IMR-90 (cell line): ENCODE results near the gene APP. TPM values are rescaled to one million over a fixed set of nuclear protein-coding genes. Genes with fewer than 3 reads are reported as not detected.

Experiments
- ATAC-seq: fragments of 200-7000 bp; cut with Tn5 transposase; 2 replicates; pipeline ENCODE4 v1.9.1; 2020; ENCODE audit warnings: low read depth, mild to moderate bottlenecking, moderate library complexity
- BruUV-seq: library from RNA; stranded (reverse); fragments of 400-500 nt; replicated peaks from 2 replicates; lab custom pipeline; 2021; lab: Mats Ljungman, UMichigan
- CTCF ChIA-PET: fragments of 300-600 bp; formaldehyde crosslinking; extraction: SDS; loops from one replicate; lab custom pipeline; 2021; ENCODE audit warnings: antibody characterized with exemption; lab: Yijun Ruan, JAX
- POLR2A ChIA-PET: fragments of 300-600 bp; sonication (Branson Sonifier 250); formaldehyde crosslinking; loops from one replicate; lab custom pipeline; 2022; ENCODE audit warnings: antibody characterized with exemption; ENCODE audit not compliant: unreplicated experiment; lab: Charles Lee
- DNase-seq: peaks from one replicate; pipeline ENCODE4 v3.0.0; 2013
- H2AFZ ChIP-seq: replicated peaks from 2 replicates; pipeline ENCODE3; 2013; ENCODE audit warnings: low read length, mild to moderate bottlenecking; ENCODE audit not compliant: poor library complexity
- H2AK5ac ChIP-seq: 2 replicates; pipeline ENCODE4 v1.6.1; 2013; ENCODE audit warnings: low read depth, low read length, inconsistent platforms
- H2AK9ac ChIP-seq: replicated peaks from 2 replicates; pipeline ENCODE3; 2013; ENCODE audit warnings: mild to moderate bottlenecking, low read depth, low read length, moderate library complexity; ENCODE audit not compliant: poor library complexity
- H2BK120ac ChIP-seq: 2 replicates; pipeline ENCODE4 v1.6.1; 2013; ENCODE audit warnings: low read depth, low read length, inconsistent platforms
- H2BK15ac ChIP-seq: 3 replicates; pipeline ENCODE4 v1.6.1; 2013; ENCODE audit warnings: low read depth, low read length, inconsistent platforms
- H2BK20ac ChIP-seq: 2 replicates; pipeline ENCODE4 v1.6.1; 2013; ENCODE audit warnings: low read depth, mild to moderate bottlenecking, inconsistent platforms, low read length, moderate library complexity
- H2BK5ac ChIP-seq: 2 replicates; pipeline ENCODE4 v1.6.1; 2013; ENCODE audit warnings: mild to moderate bottlenecking, low read depth, low read length, inconsistent platforms; ENCODE audit not compliant: poor library complexity, severe bottlenecking
- H3K14ac ChIP-seq: replicated peaks from 2 replicates; pipeline ENCODE4 v1.6.1; 2013; ENCODE audit warnings: low read depth, low read length, inconsistent platforms
- H3K18ac ChIP-seq: 2 replicates; pipeline ENCODE4 v1.6.1; 2013; ENCODE audit warnings: low read depth, low read length, control low read depth
- H3K23ac ChIP-seq: 2 replicates; pipeline ENCODE4 v1.6.1; 2013; ENCODE audit warnings: low read depth, low read length, inconsistent platforms
- H3K27ac ChIP-seq: 2 replicates; pipeline ENCODE4 v1.5.1; 2013; ENCODE audit warnings: mild to moderate bottlenecking, control low read depth, low read length; ENCODE audit not compliant: insufficient read depth
- H3K27me3 ChIP-seq: 2 replicates; pipeline ENCODE4 v1.6.1; 2013; ENCODE audit warnings: low read length; ENCODE audit not compliant: control insufficient read depth, insufficient read depth
- H3K36me3 ChIP-seq: 2 replicates; pipeline ENCODE4 v1.6.1; 2013; ENCODE audit warnings: low read length, mixed read lengths; ENCODE audit not compliant: control insufficient read depth, insufficient read depth
- H3K4ac ChIP-seq: 2 replicates; pipeline ENCODE4 v1.6.1; 2013; ENCODE audit warnings: low read depth, low read length, inconsistent platforms
- H3K4me1 ChIP-seq: 2 replicates; pipeline ENCODE4 v1.6.1; 2013; ENCODE audit warnings: low read length, mixed read lengths; ENCODE audit not compliant: control insufficient read depth, insufficient read depth
- H3K4me2 ChIP-seq: 2 replicates; pipeline ENCODE4 v1.6.1; 2013; ENCODE audit warnings: low read depth, mild to moderate bottlenecking, control low read depth, low read length, moderate library complexity
- H3K4me3 ChIP-seq: 2 replicates; pipeline ENCODE4 v1.5.1; 2013; ENCODE audit warnings: low read depth, mild to moderate bottlenecking, control low read depth, low read length, moderate library complexity; ENCODE audit not compliant: insufficient read depth
- H3K56ac ChIP-seq: 2 replicates; pipeline ENCODE4 v1.6.1; 2013; ENCODE audit warnings: low read length, inconsistent platforms; ENCODE audit not compliant: insufficient read depth; ENCODE audit errors: extremely low read depth
- H3K79me1 ChIP-seq, 2 experiments: 2 replicates each; pipeline ENCODE4 v1.6.1; 2013; ENCODE audit warnings: low read length in 2 of 2, inconsistent platforms in 1 of 2, low read depth in 1 of 2
- H3K9ac ChIP-seq: 2 replicates; pipeline ENCODE4 v1.6.1; 2013; ENCODE audit warnings: low read depth, low read length, control low read depth
- H3K9me1 ChIP-seq: 2 replicates; pipeline ENCODE4 v1.6.1; 2013; ENCODE audit warnings: low read length, inconsistent platforms; ENCODE audit not compliant: insufficient read depth
- H3K9me3 ChIP-seq: 2 replicates; pipeline ENCODE4 v1.6.1; 2013; ENCODE audit warnings: low read length; ENCODE audit not compliant: control insufficient read depth, insufficient read depth
- H4K20me1 ChIP-seq: 2 replicates; pipeline ENCODE4 v1.6.1; 2013; ENCODE audit warnings: low read length, inconsistent platforms; ENCODE audit not compliant: insufficient read depth
- H4K5ac ChIP-seq: 2 replicates; pipeline ENCODE4 v1.6.1; 2013; ENCODE audit warnings: mild to moderate bottlenecking, low read depth, low read length, control low read depth
- H4K8ac ChIP-seq, 2 experiments: 2 replicates each; pipeline ENCODE4 v1.6.1; 2013; ENCODE audit warnings: low read depth in 2 of 2, low read length in 2 of 2, control low read depth in 1 of 2, inconsistent platforms in 1 of 2
- H4K91ac ChIP-seq: 2 replicates; pipeline ENCODE4 v1.6.1; 2013; ENCODE audit warnings: low read depth, low read length, inconsistent platforms; ENCODE audit not compliant: insufficient read depth
- CEBPB ChIP-seq: IDR thresholded peaks from 2 replicates; pipeline ENCODE4 v1.6.1; 2012; ENCODE audit warnings: low read depth, low read length, improper control_type of control experiment
- CTCF ChIP-seq: conservative IDR thresholded peaks from 2 replicates; pipeline ENCODE4 v1.5.1; 2012; ENCODE audit warnings: mild to moderate bottlenecking, low read depth, low read length, improper control_type of control experiment
- FOS ChIP-seq: fragments of 150-350 bp; IDR thresholded peaks from 2 replicates; pipeline ENCODE4 v1.6.1; 2016; ENCODE audit warnings: low read depth, low read length
- RFX5 ChIP-seq: IDR thresholded peaks from 2 replicates; pipeline ENCODE4 v1.8.0; 2012; ENCODE audit warnings: low read depth, mild to moderate bottlenecking, low read length, moderate library complexity
- SMC3 ChIP-seq: fragments of 150-350 bp; IDR thresholded peaks from 2 replicates; pipeline ENCODE4 v1.6.1; 2016; ENCODE audit warnings: low read depth, mild to moderate bottlenecking, antibody characterized with exemption, low read length, moderate library complexity
- WGBS, 2 experiments: methylation state at CpG; one replicate each; pipeline versions ENCODE4 v1.1.5 to v1.1.7; 2013; ENCODE audit warnings: missing lambda C conversion rate in 2 of 2; ENCODE audit not compliant: insufficient read length in 1 of 2; ENCODE audit errors: extremely low coverage in 2 of 2; 5-methylcytosine and 5-hydroxymethylcytosine counted together
- dilution Hi-C: fragments of 300-500 bp; cut with HindIII; formaldehyde crosslinking; loops from one replicate; pipeline ENCODE4 v1.14.3; 2018; ENCODE audit warnings: low sequenced_read_pairs; ENCODE audit not compliant: unreplicated experiment
- in situ Hi-C: fragments of 300-500 bp; cut with MboI; formaldehyde crosslinking; loops from 3 replicates; pipeline ENCODE4 v1.14.3; 2019; ENCODE audit warnings: low sequenced_read_pairs, inconsistent platforms, mixed read lengths
- intact Hi-C: fragments of 100-400 bp; cut with micrococcal nuclease; formaldehyde crosslinking; loops from 2 replicates; pipeline ENCODE4 v1.10.0; 2022
- polyA plus RNA-seq, 3 experiments: library from polyadenylated mRNA; depleted of rRNA; stranded (reverse); fragments of >200 nt; gene quantifications; 2 replicates each; pipeline ENCODE4 v1.2.3, GENCODE V29; 2012; ENCODE audit warnings: low replicate concordance in 1 of 3
- total RNA-seq: library from RNA; depleted of rRNA; stranded (reverse); fragments of >200 nt; gene quantifications from 2 replicates; pipeline ENCODE4 v1.2.3, GENCODE V29; 2012

Gene APP
- total and polyA plus RNA-seq, 2 of the 4 experiments (the other 2 are of a cell fraction) = 191 to 530 TPM

- in situ Hi-C loops = no loop called here
- H3K4me3 ChIP-seq = no peak overlapping the region
- POLR2A ChIA-PET = no interaction called here
Measured at GRCh38 chr21:25870084-25870483, 300.5 kb downstream of the APP start.

More at GRCh38 chr21:25870084-25870483, 300.5 kb downstream of the APP start:
- no peak overlapping the region for H2BK5ac ChIP-seq
- H2AFZ ChIP-seq = no peak overlapping the region
- H2BK120ac ChIP-seq = no peak overlapping the region
- TF ChIP-seq CEBPB (no peak), SMC3 (no peak), RFX5 (no peak), CTCF (no peak), FOS (no peak)
- ATAC-seq (no peak), DNase-seq (no peak)
- no peaks in the 10 kb centered on the region for H3K79me1 ChIP-seq
- no peaks in the 10 kb centered on the region for H4K20me1 ChIP-seq
- H3K4me2 ChIP-seq = no peak overlapping the region
- no peak overlapping the region for H2AK5ac ChIP-seq
- H2BK20ac ChIP-seq = no peak overlapping the region
- H3K9me1 ChIP-seq = 0 out of 2 replicates have a peak, but pooled peaks cover 3% of the 10 kb centered on the region
- no peak overlapping the region for H2AK9ac ChIP-seq
- no TSS peak for BruUV-seq
- CTCF ChIA-PET = interaction anchor here (0.6 kb wide), 2 partner anchors 105 to 1363 kb away, joined by 3 read pairs; no protein-coding TSS in a partner anchor
- H2BK15ac ChIP-seq = no peak overlapping the region
- no peak overlapping the region for H3K56ac ChIP-seq
- no peak overlapping the region for H4K5ac ChIP-seq
- H4K8ac ChIP-seq = no peak overlapping the region
- H3K27me3 ChIP-seq = no peaks in the 10 kb centered on the region
- H3K14ac ChIP-seq = no peak overlapping the region
- H3K23ac ChIP-seq = no peak overlapping the region
- intact Hi-C loops = no loop called here
- dilution Hi-C loops = no loop called here
- no peak overlapping the region for H3K18ac ChIP-seq
- H3K4ac ChIP-seq = no peak overlapping the region
- H3K9ac ChIP-seq = no peak overlapping the region
- H3K9me3 ChIP-seq = no peaks in the 10 kb centered on the region
- WGBS, 2 experiments = 87% methylated on average over 3 of the region's 4 CpGs; no CpG with 5 or more reads in 1 of the 2 experiments
- H3K4me1 ChIP-seq = no peaks in the 10 kb centered on the region
- H3K27ac ChIP-seq = no peak overlapping the region
- H4K91ac ChIP-seq = no peak overlapping the region
- H3K36me3 ChIP-seq = no peaks in the 10 kb centered on the region
